Effector memory CD4-positive, alpha-beta T cell (primary cell): Measurements from ENCODE around the gene ANKRD34C.

Source experiments
- DNase-seq, 3 donors: peaks; one replicate each; pipeline ENCODE4 v3.0.0-alpha.2; 2020
- H3K27ac ChIP-seq: 2 replicates; pipeline ENCODE4 v1.7.0; 2013; ENCODE audit warnings: mild to moderate bottlenecking, low read length, moderate library complexity; ENCODE audit not compliant: insufficient read depth, poor library complexity, severe bottlenecking
- H3K27me3 ChIP-seq: replicated peaks from 2 replicates; pipeline ENCODE4 v1.7.0; 2013; ENCODE audit warnings: mild to moderate bottlenecking, low read length; ENCODE audit not compliant: insufficient read depth, control insufficient read depth, poor library complexity, severe bottlenecking
- H3K36me3 ChIP-seq: 2 replicates; pipeline ENCODE4 v1.7.0; 2013; ENCODE audit warnings: mild to moderate bottlenecking, low read length, moderate library complexity; ENCODE audit not compliant: control insufficient read depth, insufficient read depth
- H3K4me1 ChIP-seq: 2 replicates; pipeline ENCODE4 v1.7.0; 2013; ENCODE audit warnings: low read length, mild to moderate bottlenecking; ENCODE audit not compliant: control insufficient read depth, insufficient read depth, poor library complexity, severe bottlenecking
- H3K4me3 ChIP-seq: 2 replicates; pipeline ENCODE4 v1.7.0; 2013; ENCODE audit warnings: low read length, low read depth, mild to moderate bottlenecking; ENCODE audit not compliant: insufficient read depth, poor library complexity, severe bottlenecking
- H3K9me3 ChIP-seq: 2 replicates; pipeline ENCODE4 v1.7.0; 2013; ENCODE audit warnings: mild to moderate bottlenecking, low read length, moderate library complexity; ENCODE audit not compliant: control insufficient read depth

ANKRD34C gene

GRCh38 chr15:79322945-79323344, 40.4 kb downstream of the ANKRD34C start:
- no peaks in the 10 kb centered on the region for H3K4me1 ChIP-seq
- peaks cover 48% of the 10 kb centered on the region for H3K36me3 ChIP-seq
- no peak overlapping the region for H3K4me3 ChIP-seq
- no peaks in the 10 kb centered on the region for H3K27me3 ChIP-seq
- no peak for DNase-seq
- no peak overlapping the region for H3K27ac ChIP-seq
- no peaks in the 10 kb centered on the region for H3K9me3 ChIP-seq

GRCh38 chr15:79329171-79329611, 46.7 kb downstream of the ANKRD34C start:
- DNase-seq = no peak
- H3K4me3 ChIP-seq = no peak overlapping the region

More at GRCh38 chr15:79329171-79329611, 46.7 kb downstream of the ANKRD34C start:
- no peaks in the 10 kb centered on the region for H3K27me3 ChIP-seq
- H3K9me3 ChIP-seq = no peaks in the 10 kb centered on the region
- no peak overlapping the region for H3K27ac ChIP-seq
- peaks cover 13% of the 10 kb centered on the region for H3K36me3 ChIP-seq
- H3K4me1 ChIP-seq = no peaks in the 10 kb centered on the region
